Measurements from ENCODE around the gene ZNF608. TPM values are rescaled to one million over a fixed set of nuclear protein-coding genes. Genes with fewer than 3 reads are reported as not detected.

Gene ZNF608
- total RNA-seq, 1 experiment from 2014 or later: 1.9 TPM

DNA sequence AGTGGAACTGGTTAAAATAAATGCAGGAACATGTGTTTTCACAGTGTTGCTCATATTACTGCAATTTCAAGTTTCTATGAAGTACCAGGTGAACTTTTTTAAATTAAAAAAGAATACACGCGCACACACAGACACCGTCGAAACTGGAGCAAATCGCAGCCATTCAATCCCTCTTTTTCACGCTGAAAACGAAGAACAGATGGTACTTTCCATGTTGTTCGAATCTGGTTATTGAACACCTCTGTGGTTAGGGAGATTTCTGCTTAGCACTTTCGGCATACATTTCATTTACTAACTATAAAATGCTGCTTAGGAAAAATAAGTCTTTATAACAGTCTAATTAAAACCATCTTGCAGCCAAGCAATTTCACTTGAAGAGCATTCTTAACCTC, 6.8 kb downstream of the ZNF608 start:
- H3K36me3 ChIP-seq (ENCODE audit: insufficient read depth, low read length, poor library complexity, severe bottlenecking): no peaks in the 10 kb centered on the region
- ChIA-PET CTCF (no interaction called here), POLR2A (ENCODE audit: low non-redundant PET) (no interaction called here)
- H3K27ac ChIP-seq (ENCODE audit: low read depth, low read length, poor library complexity, severe bottlenecking): no peak overlapping the region
- no peak overlapping the region for H3K4me3 ChIP-seq (ENCODE audit: low read depth, low read length, poor library complexity, severe bottlenecking)
- no TSS peak for BruUV-seq (replicated peaks)
- H3K4me1 ChIP-seq (ENCODE audit: insufficient read depth, low read length, poor library complexity, severe bottlenecking): peaks cover 37% of the 10 kb centered on the region
- no peaks in the 10 kb centered on the region for H3K9me3 ChIP-seq (ENCODE audit: low read depth, low read length, poor library complexity, severe bottlenecking)
- peaks cover 3% of the 10 kb centered on the region for H3K27me3 ChIP-seq (replicated peaks; ENCODE audit: insufficient read depth, low read depth, low read length, poor library complexity)
- intact Hi-C loops (cut with micrococcal nuclease; ENCODE audit: unreplicated experiment): loop anchor here (5.0 to 10.0 kb wide), 2 partner anchors 82 to 435 kb away; no protein-coding TSS in a partner anchor
- no peak for TF ChIP-seq CTCF (conservative IDR thresholded peaks at IDR 0.05; ENCODE audit: low read depth, low read length)
- TF ChIP-seq EZH2 (IDR thresholded peaks at IDR 0.05; ENCODE audit: borderline replicate concordance, low read depth, low read length, poor library complexity, severe bottlenecking): no peak
- DNase-seq (ENCODE audit: low spot score): no peak

DNA sequence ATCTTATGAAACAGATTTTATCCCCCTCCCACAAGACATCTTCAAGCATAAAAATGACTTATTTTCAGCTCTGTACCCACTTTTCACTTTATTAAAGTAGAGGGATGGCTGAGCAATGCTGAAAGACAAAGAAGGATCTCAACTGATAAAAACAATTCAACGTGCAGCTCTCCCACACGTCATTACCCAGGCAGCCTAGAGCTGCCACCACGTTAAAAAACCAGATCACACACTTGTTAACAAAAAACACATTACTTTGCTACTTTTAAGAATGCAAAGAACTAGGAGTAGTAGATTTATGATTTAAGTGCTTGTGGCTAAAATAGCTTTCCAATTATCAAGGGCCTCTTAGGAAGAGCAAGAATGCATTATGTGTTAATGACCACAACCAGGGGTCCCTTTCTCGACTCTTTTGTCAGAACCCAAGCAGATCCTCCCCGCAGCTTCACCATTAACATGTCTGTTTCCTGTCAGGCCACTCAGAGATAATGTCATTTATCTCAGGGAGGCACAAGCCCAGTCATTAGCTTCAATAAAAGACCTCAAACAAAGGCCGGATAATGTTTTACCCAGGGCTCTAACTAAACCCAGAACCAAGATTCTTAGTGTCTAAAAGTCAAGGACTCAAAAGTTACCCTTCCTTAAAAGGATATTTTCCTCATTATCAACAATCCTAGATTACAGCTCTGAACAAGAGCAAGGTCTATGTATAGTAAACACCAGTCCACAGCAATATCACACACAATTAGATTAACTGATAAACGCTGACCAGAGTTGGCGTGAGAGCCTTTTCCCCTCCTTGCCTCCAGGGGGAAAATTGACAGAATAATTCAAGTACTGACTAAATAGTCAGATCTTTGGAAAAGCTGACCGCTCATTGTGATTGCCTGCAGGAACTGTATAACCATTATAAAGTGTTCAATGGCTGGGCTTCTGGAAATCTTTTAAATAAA, 7.5 kb downstream of the ZNF608 start:
- Histone ChIP-seq H3K27me3 (replicated peaks; ENCODE audit: insufficient read depth, low read depth, low read length, poor library complexity) (peaks cover 3% of the 10 kb centered on the region), H3K27ac (ENCODE audit: low read depth, low read length, poor library complexity, severe bottlenecking) (no peak overlapping the region), H3K36me3 (ENCODE audit: insufficient read depth, low read length, poor library complexity, severe bottlenecking) (no peaks in the 10 kb centered on the region), H3K9me3 (ENCODE audit: low read depth, low read length, poor library complexity, severe bottlenecking) (no peaks in the 10 kb centered on the region), H3K4me3 (ENCODE audit: low read depth, low read length, poor library complexity, severe bottlenecking) (no peak overlapping the region), H3K4me1 (ENCODE audit: insufficient read depth, low read length, poor library complexity, severe bottlenecking) (peaks cover 43% of the 10 kb centered on the region)
- intact Hi-C loops (cut with micrococcal nuclease; ENCODE audit: unreplicated experiment): loop anchor here (5.0 to 10.0 kb wide), 2 partner anchors 82 to 434 kb away; no protein-coding TSS in a partner anchor
- no TSS peak for BruUV-seq (replicated peaks)
- CTCF ChIA-PET: interaction anchor here (0.9 kb wide), 1 partner anchor 8 kb away, joined by 5 read pairs; no protein-coding TSS in a partner anchor
- no peak for TF ChIP-seq EZH2 (IDR thresholded peaks at IDR 0.05; ENCODE audit: borderline replicate concordance, low read depth, low read length, poor library complexity, severe bottlenecking)
- TF ChIP-seq CTCF (conservative IDR thresholded peaks at IDR 0.05; ENCODE audit: low read depth, low read length): 0 out of 2 replicates have a peak, but pooled peaks have one; percentile 10
- DNase-seq (ENCODE audit: low spot score): peak; percentile 71
- POLR2A ChIA-PET (ENCODE audit: low non-redundant PET): no interaction called here

- no peak overlapping the region for H3K27ac ChIP-seq (ENCODE audit: low read depth, low read length, poor library complexity, severe bottlenecking)
Observed at GRCh38 chr5:124737651-124738050, 8.8 kb downstream of the ZNF608 start.

More at GRCh38 chr5:124737651-124738050, 8.8 kb downstream of the ZNF608 start:
- no TSS peak for BruUV-seq (replicated peaks)
- ChIA-PET CTCF (no interaction called here), POLR2A (ENCODE audit: low non-redundant PET) (no interaction called here)
- TF ChIP-seq EZH2 (IDR thresholded peaks at IDR 0.05; ENCODE audit: borderline replicate concordance, low read depth, low read length, poor library complexity, severe bottlenecking) (no peak), CTCF (conservative IDR thresholded peaks at IDR 0.05; ENCODE audit: low read depth, low read length) (no peak)
- no peak for DNase-seq (ENCODE audit: low spot score)
- Histone ChIP-seq H3K4me3 (ENCODE audit: low read depth, low read length, poor library complexity, severe bottlenecking) (no peak overlapping the region), H3K36me3 (ENCODE audit: insufficient read depth, low read length, poor library complexity, severe bottlenecking) (no peaks in the 10 kb centered on the region), H3K9me3 (ENCODE audit: low read depth, low read length, poor library complexity, severe bottlenecking) (no peaks in the 10 kb centered on the region), H3K27me3 (replicated peaks; ENCODE audit: insufficient read depth, low read depth, low read length, poor library complexity) (peaks cover 7% of the 10 kb centered on the region), H3K4me1 (ENCODE audit: insufficient read depth, low read length, poor library complexity, severe bottlenecking) (peaks cover 39% of the 10 kb centered on the region)
- intact Hi-C loops (cut with micrococcal nuclease; ENCODE audit: unreplicated experiment): loop anchor here (5.0 to 10.0 kb wide), 2 partner anchors 80 to 433 kb away; no protein-coding TSS in a partner anchor

All from A673 (cell line).